Activated CD4-positive, CD25-positive, alpha-beta regulatory T cell treated with anti-CD3 and anti-CD28 coated beads, Interleukin-2, amount 50 U/mL, for 24 hours (primary cell): ENCODE results near the gene JAG2.
A peak's percentile ranks its signal among the peaks of the same experiment; 100 is the strongest.

ENCODE experiments used
- ATAC-seq, 2 donors: fragments of 150-1000 bp; cut with Tn5 transposase; one replicate each; pipeline ENCODE4 v1.10.0; 2021; ENCODE audit warnings: mild to moderate bottlenecking in 1 of 2, moderate library complexity in 1 of 2

The JAG2 gene

DNA sequence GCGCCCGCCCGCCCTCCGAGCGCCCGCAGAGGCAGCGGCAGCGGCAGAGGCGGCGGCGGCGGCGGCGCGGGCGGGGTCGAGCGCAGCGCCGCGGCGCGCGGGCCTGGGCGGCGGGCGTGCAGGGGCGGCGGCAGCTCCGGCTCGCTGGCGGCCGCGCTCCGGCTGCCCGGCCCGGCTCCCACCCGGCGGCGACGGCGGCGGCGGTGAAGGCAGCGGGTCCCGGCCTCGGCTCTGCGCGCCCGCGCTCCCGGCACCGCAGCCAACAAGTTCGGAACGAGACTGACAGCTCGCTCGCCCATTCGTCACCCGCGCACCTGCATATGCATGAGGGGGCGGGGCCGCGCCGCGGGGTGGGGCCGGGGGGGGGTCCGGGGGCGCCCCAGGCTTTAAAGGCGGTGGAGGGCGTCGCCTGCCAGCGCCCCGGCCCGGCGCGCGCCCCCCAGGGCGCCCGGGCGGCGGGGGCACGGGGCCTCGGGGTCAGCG is at the start of gene JAG2:
Gene JAG2 (minus strand): TSS at position 281 of the 483 bp plus-strand sequence. CDS start 356 bp downstream, outside the sequence.
- peak; percentile 48 to 53 for ATAC-seq

DNA sequence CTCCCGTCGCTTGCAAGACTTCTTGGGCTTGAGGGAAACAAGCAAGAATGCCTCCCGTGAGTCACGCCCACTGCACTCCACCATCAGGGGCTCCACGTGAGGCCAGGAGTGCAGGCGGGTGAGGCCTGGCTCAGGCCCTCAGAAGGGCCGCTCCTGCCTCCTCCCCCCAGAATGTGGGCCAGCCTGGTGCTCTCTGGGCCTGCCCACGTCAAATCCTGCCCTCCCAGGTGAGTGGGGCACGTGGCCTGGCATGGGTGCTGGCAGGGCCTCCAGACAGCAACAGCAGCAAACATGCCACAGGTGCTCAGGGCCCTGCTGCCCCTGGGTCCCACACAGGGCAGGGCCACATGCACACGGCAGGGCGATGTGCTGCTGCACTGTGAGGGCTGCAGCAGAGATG is 49.2 kb upstream of the JAG2 start:
- no peak for ATAC-seq

DNA sequence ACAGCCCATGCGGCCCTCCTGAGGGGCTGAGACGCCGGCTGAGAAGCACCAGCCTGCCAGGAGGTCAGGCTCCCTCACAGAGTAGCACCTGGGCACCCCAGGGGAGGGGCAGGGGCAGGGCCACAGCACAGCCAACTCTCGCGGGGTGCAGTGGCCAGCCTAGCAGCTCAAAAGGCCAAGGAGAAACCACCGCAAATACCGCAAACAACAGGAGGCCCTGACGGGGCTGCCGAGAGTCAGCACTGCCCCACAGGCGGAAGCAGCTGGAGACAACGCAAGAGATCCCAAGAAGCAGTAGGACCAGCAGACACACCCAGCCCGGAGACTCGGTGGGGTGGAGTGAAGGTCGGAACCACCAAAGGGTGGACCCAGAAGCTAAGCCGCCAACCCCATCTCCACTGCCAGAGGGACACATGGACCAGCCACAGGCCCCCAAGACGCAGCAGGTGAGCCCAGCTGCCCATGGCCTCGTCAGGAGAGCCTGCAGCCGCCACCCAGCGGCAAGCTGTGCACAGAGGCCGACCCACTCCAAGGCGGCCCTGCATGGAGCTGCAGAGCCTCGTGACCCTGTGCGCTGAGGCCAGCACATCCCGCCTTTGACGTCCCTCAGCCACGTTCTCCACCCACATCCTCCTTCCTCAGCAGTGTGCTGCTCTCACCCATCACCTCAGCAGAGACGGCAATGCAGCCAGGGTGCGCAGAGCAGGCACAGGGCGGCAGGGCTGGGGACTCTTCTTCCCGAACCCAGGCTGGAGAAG is 48.1 kb upstream of the JAG2 start:
- ATAC-seq: no peak

DNA sequence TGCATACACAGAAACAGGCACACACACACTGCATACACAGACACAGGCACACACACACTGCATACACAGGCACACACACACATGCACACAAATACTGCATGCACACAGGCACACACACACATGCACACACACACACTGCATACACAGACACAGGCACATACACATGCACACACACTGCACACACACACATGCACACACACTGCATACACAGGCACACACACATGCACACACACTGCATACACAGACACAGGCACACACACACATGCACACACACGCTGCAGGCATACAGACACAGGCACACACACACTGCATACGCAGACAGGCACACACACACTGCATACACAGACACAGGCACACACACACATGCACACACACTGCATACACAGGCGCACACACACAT is 47.0 kb upstream of the JAG2 start:
- no peak for ATAC-seq

DNA sequence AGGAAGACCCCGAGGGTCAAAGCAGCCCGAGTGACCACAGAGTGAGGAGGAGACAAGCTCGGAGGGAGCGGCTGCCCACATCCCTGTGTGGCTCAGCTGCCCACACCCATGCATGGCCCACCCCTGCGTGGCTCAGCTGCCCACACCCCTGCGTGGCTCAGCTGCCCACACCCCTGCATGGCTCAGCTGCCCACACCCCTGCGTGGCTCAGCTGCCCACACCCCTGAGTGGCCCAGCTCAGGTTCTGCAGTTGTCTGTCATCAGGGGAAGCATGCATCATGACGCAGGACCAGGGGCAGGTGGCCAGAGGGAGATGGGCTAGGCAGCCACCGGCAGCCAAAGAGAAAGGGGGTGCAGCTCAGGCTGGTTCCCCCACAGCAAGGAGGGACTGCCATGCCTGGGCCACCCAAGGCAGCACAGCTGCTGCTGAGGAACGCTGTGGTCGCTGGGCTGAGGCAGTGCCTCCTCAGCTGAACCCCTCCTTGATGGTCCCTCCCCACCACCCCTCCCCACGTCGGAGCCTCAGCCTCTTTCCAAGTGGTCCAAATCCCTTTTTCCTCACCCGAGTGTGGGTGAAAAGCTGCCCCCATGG is 45.8 kb upstream of the JAG2 start:
- ATAC-seq: no peak

DNA sequence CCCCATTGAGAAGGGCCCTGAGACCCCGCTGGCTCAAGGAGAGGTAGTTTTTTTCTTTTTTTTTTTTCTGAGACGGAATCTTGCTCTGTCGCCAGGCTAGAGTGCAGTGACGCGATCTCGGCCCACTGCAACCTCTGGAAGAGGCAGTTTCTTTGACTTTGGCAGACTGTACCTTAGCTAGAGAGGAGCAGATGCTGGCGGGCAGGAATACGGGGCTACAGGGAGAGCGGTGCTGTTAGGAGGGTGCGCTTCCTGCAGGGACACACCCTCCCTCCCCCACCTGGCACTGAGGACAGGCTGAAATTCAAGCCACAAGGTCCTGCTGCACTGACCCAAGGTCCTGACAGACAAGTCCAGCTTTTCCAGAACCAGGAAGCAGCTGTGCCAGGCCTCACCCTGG is 44.8 kb upstream of the JAG2 start:
- ATAC-seq: no peak

DNA sequence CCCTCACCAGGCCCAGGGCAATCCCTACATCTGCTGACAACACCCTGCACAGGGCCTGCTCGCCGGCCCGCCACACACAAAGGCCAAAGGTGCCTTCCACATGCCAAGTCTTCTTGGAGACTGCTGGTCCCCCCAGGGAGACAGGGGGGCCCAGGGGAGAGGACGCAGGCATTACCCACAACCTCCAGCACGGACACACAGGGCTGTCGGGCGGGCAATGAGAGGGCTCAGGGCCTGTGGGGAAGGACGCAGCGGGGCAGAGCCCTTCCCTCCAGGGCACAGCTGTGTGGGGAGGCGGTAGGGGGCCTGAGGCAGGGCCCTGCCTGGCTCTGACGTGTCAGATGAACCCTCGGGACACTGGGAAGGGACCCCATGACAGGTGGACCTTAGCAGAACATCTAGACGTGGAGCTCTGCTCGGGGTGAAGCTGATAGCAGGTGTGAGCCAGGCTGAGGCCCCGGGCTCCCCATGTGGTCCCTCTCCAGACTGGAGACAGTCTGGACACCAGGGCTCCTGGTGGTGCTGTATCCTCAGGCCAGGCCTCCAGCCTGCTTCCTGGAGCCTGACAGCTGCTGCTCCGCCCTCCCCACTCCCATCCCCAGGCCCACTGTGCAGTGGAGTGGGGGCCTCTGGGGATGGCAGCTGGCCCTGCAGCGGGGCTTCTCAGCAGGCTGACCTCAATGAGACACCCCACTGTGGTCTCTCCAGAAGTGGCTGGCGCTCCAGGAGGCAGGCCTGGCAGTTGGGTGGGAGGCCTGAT is 44.1 kb upstream of the JAG2 start:
- ATAC-seq: no peak

DNA sequence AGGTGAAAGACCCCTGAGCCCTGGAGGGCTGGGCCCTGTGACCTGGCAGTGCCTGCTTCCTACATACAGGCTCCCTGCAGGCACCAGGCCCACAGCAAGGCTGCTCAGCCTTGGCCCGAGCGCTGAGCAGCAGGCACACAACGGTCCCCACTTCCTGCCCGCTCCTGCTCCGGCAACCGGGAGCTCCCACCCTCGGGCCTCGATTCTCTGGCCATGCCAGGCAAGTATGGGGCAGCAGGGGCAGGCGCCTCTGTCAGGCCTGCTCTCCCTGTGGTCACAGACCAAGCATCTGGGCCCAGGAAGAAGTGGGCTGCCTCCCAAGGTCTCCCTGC is 43.1 kb upstream of the JAG2 start:
- ATAC-seq: no peak

DNA sequence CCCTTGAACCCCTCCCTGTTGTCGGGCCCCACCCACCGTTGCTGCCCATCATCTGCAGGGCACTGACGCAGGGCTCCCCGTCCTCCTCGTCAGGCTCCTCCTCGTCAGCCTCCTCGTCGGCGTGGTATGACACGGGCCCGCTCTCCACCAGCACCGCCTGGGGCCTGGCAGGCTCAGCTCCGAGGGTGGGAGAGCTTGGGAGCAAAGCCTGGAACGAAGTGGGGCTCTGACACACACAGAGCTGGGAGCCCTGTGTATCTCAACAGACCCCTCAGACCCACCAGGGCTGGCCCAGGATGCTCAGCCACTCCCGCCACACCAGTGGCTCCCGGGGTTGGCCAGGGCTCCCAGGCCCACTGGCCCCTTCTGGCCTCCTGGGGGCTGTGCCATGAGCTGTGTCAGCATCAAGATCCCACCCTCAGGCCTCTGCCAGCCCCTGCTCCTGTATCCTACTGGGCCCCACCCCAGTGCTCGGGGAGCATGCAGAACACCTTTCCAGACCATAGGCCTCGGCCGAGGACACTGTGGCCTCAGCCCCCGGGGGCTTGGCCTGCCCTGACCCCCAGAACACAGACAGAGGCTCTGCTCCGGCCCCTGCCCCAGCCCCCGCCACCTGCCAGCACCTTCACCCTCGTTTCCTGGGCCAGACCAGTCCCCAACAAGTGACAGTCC is 42.6 kb upstream of the JAG2 start:
- no peak for ATAC-seq

DNA sequence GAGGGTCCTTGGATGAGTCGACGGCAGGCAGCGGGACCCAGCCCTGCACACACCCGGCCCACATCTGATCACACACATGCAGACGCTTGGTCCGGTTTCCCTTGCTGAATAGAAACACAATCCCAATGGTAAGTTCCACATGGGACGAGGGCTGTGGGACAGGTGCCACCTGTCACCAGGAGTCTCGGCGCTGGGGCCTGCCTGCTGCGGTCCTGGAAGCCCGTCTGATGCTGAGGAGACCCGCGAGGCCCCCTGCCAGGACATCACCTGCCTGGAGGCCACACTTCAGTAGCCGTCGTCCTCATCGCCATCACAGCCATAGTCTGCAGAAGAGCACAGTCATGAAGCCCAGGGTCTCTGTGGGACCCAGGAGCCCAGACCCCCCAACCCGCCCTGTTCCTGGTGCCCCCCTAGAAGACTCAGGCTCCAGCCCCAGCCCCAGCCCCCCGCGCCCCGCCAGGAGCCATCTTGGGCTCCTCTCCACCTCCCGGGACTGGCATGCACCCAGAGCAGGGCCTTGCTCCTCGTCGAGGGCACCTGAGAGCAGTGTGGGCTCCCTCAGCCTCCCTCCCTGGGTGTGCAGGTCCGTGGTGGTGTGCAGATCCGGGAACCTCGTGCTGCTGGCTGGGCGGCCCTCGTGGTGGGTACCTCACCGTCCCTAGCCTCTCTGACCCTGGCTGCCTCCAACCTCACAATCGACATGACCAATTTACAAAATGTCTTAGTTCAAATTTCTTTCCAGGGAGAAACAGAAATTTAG is 41.9 kb upstream of the JAG2 start:
- ATAC-seq: no peak

DNA sequence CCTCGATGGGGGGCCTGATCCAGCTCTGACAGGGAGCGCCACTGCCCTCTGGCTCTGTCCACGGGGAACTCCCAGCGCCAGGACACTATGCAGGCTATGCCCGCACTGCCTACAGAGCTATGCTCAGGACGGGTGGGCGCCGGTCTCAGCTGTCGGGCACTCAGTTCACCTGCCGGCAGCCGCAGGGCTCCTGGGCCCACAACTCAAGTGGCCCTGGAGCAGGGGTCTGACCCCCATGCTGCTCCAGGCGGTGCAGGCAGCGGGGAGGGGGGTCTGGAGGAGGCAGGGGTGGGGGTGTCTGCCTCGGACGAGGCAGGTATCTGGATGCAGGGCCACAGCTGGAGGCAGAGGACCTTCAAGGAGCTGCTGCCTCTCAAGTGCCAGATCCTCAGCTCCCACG is 41.1 kb upstream of the JAG2 start:
- no peak for ATAC-seq

DNA sequence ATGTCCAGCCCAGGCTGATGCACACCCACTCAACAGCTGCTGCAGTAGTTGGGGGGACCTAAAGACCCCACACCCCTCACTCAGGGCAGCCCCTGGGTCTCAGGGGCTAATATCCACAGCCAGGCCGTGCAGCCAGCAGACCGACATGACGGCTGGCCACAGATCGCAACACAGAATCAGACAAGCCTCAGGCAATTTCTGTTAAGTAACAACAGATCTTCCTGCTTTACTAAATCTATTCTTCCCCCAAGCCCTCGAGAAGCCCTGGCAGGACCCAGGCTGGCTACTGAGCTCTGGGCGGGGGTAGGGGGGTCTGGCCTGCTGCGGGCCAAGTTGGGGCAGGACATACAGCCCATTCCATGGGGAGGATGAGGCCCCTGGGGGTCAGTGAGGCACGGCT is 40.5 kb upstream of the JAG2 start:
- no peak for ATAC-seq

DNA sequence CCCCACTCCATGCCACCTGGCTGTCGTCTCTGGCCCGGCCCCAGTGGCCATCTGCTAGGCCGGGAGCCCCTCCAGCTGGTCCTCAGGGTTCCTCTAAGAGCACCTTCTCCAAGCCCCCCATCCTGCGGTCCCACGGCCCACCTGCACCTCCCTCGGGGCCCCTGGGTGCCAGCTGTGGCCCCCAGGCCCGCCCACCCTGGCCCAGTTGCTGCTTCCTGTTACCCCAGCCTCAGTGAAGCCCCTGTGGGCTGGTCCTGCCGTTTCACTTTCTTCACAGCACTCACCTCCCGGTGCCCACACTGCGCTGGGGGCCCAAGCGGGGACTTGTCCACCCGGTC is 40.1 kb upstream of the JAG2 start:
- no peak for ATAC-seq

DNA sequence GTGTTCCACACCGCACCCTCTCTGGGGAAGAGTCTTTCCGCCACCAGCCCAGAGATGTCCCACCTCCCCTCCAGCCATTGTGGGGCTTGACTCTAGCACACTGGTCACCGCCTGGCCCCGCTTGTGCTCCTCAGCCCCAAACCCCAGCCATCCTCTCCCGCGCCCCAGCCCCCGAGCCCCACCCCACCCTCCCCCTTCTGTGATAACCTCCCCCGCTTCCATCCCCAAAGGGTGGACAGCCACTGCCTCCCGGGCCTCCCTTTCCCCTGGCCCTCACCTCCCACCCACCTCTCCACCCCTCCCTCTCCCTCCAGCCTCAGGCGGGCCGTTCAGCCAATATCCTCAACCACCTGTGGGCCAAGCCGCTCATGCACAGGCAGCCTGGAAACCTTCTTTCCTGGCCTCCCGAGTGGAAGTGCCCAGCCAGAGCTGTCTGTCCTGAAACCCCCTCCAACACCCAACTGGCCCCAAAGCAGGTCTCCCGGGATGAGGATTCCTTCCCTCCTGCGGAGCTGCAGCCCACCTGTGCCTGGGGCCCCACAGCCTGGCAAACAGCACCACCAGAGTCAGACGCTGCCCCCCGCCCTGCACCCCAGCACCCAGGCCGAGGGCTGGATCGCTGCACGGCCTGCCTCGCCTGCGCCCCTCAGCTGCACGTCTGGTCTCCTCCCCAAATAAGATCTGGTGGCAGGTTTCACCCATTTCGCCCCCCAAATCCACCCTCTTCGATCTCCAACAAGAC is 39.6 kb upstream of the JAG2 start:
- ATAC-seq: no peak

DNA sequence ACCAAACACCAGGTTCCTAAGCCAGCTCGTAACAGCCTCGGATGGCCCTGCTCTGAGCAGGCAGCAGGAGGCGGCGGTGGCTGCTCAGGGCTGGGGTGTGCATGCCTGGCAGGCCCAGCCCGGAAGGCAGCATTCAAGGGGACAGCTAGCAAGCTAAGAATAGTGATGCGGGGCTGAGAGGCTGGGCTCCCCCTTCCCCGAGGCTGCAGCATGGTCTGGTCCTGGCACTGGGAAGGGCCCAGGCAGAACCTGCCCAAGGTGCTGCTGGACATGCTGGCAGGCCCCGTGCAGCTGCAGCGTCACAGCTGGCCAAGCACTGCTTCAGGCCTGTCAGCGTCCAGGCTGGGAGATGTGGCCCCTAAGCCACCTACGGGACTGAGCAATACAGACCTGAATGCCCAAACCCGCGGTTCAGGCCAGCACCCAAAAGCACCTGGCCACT is 38.9 kb upstream of the JAG2 start:
- ATAC-seq: no peak

DNA sequence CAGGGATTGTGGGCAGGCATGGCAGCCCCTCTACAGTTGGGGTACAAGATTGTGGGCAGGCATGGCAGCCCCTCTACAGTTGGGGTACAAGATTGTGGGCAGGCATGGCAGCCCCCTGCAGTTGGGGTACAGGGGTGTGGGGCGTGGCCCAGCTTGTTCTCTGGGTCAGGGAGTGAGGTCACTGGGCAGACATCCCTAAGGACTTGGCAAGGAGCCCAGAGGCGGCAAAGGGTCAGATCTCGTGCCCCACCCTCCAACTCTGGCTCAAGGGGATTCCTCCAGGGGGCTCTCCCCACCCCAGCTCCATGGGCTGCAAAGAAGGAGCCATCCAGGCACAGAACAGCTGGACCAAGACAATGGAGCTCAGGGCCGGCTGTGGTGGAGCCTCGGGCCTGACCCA is 38.3 kb upstream of the JAG2 start:
- ATAC-seq: no peak

DNA sequence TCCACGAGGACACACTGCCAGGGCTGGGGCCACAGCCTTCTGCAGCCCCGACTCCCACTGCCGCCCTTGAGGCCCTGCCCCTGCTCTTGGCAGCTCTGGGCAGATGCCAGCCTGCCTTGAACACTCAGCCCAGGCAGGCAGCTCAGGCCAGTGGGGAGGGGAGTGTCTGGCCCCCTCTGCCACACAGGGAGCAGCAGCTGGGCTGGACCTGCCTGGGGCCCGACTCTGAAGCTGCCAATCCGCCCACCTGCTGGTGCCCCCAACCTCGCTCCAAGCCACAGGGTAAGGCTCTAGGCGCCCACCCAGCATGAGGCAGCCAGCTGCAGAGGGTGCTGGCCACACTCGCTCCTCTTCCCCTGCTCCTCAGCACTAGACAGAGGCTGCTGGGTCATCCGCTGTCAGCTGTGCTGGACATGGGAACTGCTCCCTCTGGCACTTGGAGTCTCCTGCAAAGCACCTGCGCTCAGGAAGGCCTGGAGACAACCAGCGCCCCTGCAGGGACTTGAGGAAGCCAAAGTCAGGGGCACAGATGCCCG is 37.2 kb upstream of the JAG2 start:
- ATAC-seq: no peak

DNA sequence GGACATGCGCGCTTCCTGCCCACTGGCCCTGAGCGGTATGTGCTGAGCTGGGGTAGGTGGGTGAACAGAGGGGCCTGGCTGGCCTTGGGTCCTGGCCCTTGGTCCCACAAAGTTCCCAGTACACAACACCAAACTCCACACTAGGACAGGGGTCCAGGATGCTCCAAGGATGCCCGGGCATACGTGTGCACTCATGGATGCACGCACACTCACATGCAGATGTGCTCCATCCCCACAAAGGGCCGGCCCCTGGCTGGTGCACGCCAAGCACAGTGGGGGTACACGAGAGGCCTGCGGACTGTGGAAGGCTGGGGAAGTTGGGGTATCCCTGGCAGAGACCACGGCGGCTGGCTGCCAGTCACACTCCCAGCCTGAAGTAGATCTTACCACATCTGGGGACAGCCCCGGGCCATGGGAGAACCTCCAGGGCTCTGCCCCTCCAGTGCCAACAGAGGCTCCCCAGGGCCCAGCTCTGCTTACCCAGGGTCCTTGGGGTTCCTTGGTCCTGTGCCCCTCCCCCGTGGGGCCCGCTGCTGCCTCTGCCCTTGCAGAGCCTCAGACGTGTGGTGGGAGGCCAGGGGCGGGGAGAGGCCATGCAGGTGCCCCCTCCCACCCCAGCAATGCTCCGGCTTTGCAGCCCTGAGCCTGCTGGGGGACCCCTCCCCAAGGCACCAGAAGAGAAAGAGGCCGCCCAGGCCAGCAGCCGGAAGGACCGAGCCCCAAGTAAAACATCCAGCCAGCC is 36.5 kb upstream of the JAG2 start:
- no peak for ATAC-seq

DNA sequence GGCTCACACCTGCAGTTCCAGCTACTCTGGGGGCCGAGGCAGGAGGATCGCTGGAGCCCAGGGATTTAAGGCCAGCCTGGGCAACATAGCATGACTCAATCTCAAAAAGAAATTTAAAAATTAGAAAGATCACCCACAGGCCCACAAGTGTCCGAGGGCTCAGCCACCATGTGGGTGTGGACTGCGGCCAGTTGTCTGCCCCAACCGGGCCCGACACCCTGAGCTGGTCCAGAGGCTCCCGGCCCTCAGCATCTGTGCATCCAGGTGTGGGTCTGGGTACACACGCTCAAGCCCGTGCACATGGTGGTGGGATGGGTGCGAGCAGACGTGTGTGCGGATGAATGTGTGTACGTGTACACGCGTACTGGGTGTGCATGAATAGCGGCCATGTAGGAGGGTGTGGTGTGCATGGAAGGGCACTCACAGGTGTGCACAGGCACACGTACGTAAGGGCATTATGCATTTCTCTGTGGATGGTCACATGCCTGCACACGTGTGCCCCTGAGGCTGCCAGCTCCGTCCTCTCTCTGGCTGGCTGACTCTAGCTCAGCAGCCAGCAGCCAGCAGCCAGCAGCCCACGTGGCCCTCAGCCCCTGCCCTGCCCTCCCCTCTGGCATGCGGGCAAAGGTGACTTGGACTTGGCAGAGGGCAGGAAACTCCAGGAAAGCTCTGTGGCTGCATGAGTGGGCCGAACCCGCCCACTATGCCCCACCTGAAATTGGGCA is 35.8 kb upstream of the JAG2 start:
- no peak for ATAC-seq

DNA sequence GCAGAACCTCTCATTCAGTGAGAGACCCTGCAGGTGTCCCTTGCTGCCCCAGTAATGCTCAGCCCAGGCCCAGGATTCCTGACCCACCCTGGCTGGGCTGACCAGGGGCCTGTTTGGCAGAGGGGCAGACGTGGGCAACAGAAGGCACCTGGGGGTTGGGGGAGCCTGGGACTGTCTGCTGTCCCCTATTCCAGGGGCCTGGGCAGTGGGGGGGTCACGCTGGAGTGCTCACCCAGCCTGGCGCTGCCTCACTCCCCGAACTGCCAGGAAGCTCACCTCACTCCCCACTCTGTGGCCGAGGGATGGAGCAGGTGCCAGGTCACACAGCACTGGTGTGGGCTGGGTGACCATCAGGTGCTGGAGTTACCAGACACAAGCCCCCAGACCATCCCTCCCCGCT is 35.1 kb upstream of the JAG2 start:
- no peak for ATAC-seq
